Measurements from ENCODE around the gene MED29. TPM values are rescaled to one million over a fixed set of nuclear protein-coding genes. Genes with fewer than 3 reads are reported as not detected.

The MED29 gene
- total and polyA plus RNA-seq, 2 of the 4 experiments (the other 2 are of a cell fraction), result 17.6 to 28.8 TPM

DNA sequence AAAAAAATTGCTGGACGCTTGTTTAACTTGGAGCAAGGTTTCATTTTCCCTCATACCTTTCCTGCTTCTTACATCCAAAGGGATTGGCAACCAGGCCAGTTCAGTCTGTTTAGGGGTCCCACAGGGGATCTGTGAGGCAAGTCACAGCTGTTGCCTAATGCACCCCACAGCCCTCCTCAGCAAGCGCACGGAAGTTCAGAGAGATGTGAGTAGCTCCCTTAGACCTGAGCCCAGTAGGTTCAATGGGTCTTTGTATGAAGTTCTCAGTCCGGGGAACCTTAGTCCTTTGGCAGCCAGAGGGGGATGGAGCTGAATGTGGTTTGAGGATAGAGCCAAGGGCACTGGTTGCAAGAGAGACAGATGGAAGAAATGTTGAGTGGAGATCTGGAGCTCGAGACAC, 35.9 kb upstream of the MED29 start:
- Histone ChIP-seq H3K4me2 (ENCODE audit: low read depth, low read length) (no peak overlapping the region), H3K9me1 (ENCODE audit: insufficient read depth, low read length) (peaks cover 8% of the 10 kb centered on the region), H3K23ac (ENCODE audit: low read depth, low read length) (no peak overlapping the region), H3K9ac (ENCODE audit: low read depth, low read length) (no peak overlapping the region), H3K18ac (ENCODE audit: low read depth, low read length) (no peak overlapping the region), H2AK9ac (replicated peaks; ENCODE audit: low read depth, low read length, poor library complexity) (no peak overlapping the region), H2BK20ac (ENCODE audit: low read depth, low read length) (no peak overlapping the region), H3K4ac (ENCODE audit: low read depth, low read length) (no peak overlapping the region), H4K8ac (ENCODE audit: low read depth in 2 of 2, low read length in 2 of 2) (no peak overlapping the region), H3K56ac (ENCODE audit: extremely low read depth, insufficient read depth, low read length) (no peak overlapping the region), H4K91ac (ENCODE audit: insufficient read depth, low read depth, low read length) (no peak overlapping the region), H3K14ac (replicated peaks; ENCODE audit: low read depth, low read length) (no peak overlapping the region), H2AK5ac (ENCODE audit: low read depth, low read length) (no peak overlapping the region), H2BK120ac (ENCODE audit: low read depth, low read length) (no peak overlapping the region), H2BK5ac (ENCODE audit: low read depth, low read length, poor library complexity, severe bottlenecking) (no peak overlapping the region), H4K5ac (ENCODE audit: low read depth, low read length) (no peak overlapping the region), H2AFZ (replicated peaks; ENCODE audit: low read length, poor library complexity) (no peak overlapping the region), H2BK15ac (ENCODE audit: low read depth, low read length) (no peak overlapping the region), H3K4me1 (ENCODE audit: control insufficient read depth, insufficient read depth, low read length) (no peaks in the 10 kb centered on the region), H3K4me3 (ENCODE audit: insufficient read depth, low read depth, low read length) (no peak overlapping the region), H3K27me3 (ENCODE audit: control insufficient read depth, insufficient read depth, low read length) (no peaks in the 10 kb centered on the region), H3K27ac (ENCODE audit: insufficient read depth, low read length) (no peak overlapping the region), H3K9me3 (ENCODE audit: control insufficient read depth, insufficient read depth, low read length) (no peaks in the 10 kb centered on the region), H4K20me1 (ENCODE audit: insufficient read depth, low read length) (peaks cover 15% of the 10 kb centered on the region), H3K79me1 (ENCODE audit: low read depth in 1 of 2, low read length in 2 of 2) (peaks cover 42 to 69% of the 10 kb centered on the region in 2 experiments), H3K36me3 (ENCODE audit: control insufficient read depth, insufficient read depth, low read length) (peaks cover 67% of the 10 kb centered on the region)
- dilution Hi-C loops (cut with HindIII; ENCODE audit: low sequenced_read_pairs, unreplicated experiment), result no loop called here
- WGBS, 2 experiments (ENCODE audit: extremely low coverage in 2 of 2, insufficient read length in 1 of 2), result 100% methylated on average over 1 of the region's 5 CpGs; no CpG with 5 or more reads in 1 of the 2 experiments
- no peak for TF ChIP-seq RAD21 (IDR thresholded peaks at IDR 0.05; ENCODE audit: low read length)
- no peak for TF ChIP-seq SMC3 (IDR thresholded peaks at IDR 0.05; ENCODE audit: low read depth, low read length)
- TF ChIP-seq, protein P1, sequence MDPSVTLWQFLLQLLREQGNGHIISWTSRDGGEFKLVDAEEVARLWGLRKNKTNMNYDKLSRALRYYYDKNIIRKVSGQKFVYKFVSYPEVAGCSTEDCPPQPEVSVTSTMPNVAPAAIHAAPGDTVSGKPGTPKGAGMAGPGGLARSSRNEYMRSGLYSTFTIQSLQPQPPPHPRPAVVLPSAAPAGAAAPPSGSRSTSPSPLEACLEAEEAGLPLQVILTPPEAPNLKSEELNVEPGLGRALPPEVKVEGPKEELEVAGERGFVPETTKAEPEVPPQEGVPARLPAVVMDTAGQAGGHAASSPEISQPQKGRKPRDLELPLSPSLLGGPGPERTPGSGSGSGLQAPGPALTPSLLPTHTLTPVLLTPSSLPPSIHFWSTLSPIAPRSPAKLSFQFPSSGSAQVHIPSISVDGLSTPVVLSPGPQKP (IDR thresholded peaks at IDR 0.05; ENCODE audit: borderline replicate concordance, low read depth, low read length), result no peak
- no peak for TF ChIP-seq POLR2A (IDR thresholded peaks at IDR 0.05; ENCODE audit: low read depth, low read length)
- no peak for TF ChIP-seq CHD1 (IDR thresholded peaks at IDR 0.05; ENCODE audit: low read depth, low read length)
- TF ChIP-seq, protein P2, sequence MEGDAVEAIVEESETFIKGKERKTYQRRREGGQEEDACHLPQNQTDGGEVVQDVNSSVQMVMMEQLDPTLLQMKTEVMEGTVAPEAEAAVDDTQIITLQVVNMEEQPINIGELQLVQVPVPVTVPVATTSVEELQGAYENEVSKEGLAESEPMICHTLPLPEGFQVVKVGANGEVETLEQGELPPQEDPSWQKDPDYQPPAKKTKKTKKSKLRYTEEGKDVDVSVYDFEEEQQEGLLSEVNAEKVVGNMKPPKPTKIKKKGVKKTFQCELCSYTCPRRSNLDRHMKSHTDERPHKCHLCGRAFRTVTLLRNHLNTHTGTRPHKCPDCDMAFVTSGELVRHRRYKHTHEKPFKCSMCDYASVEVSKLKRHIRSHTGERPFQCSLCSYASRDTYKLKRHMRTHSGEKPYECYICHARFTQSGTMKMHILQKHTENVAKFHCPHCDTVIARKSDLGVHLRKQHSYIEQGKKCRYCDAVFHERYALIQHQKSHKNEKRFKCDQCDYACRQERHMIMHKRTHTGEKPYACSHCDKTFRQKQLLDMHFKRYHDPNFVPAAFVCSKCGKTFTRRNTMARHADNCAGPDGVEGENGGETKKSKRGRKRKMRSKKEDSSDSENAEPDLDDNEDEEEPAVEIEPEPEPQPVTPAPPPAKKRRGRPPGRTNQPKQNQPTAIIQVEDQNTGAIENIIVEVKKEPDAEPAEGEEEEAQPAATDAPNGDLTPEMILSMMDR (conservative IDR thresholded peaks at IDR 0.05; ENCODE audit: low read depth, low read length), result no peak
- no peak for TF ChIP-seq CEBPB (IDR thresholded peaks at IDR 0.05; ENCODE audit: low read depth, low read length)
- TF ChIP-seq NFE2L2 (IDR thresholded peaks at IDR 0.05; ENCODE audit: low read depth, low read length), result no peak
- no peak for TF ChIP-seq MAFK (IDR thresholded peaks at IDR 0.05; ENCODE audit: low read depth, low read length)
- no peak for TF ChIP-seq RCOR1 (IDR thresholded peaks at IDR 0.05; ENCODE audit: insufficient replicate concordance, low read length)
- TF ChIP-seq MXI1 (IDR thresholded peaks at IDR 0.05; ENCODE audit: borderline replicate concordance, low read depth, low read length), result no peak
- TF ChIP-seq RFX5 (IDR thresholded peaks at IDR 0.05; ENCODE audit: low read depth, low read length), result no peak
- TF ChIP-seq FOS (IDR thresholded peaks at IDR 0.05; ENCODE audit: low read depth, low read length), result no peak
- TF ChIP-seq USF2 (IDR thresholded peaks at IDR 0.05; ENCODE audit: low read depth, low read length), result no peak
- ChIA-PET POLR2A (ENCODE audit: unreplicated experiment) (no interaction called here), CTCF (interaction anchor here (1.2 kb wide), 1 partner anchor 14 kb away, joined by 3 read pairs; no protein-coding TSS in a partner anchor)
- no peak for ATAC-seq (ENCODE audit: low read depth)
- in situ Hi-C loops (cut with MboI; ENCODE audit: low sequenced_read_pairs), result no loop called here
- BruUV-seq (replicated peaks), result no TSS peak
- DNase-seq, result no peak
- intact Hi-C loops (cut with micrococcal nuclease), result no loop called here
